Activated effector memory CD4-positive, alpha-beta T cell treated with Interleukin-2 at 50 U/mL for 16 hours (primary cell): ENCODE results near the gene MT1B.

Experiments
- DNase-seq: peaks from one replicate; pipeline ENCODE4 v3.0.0-alpha.2; 2020

The MT1B gene

DNA sequence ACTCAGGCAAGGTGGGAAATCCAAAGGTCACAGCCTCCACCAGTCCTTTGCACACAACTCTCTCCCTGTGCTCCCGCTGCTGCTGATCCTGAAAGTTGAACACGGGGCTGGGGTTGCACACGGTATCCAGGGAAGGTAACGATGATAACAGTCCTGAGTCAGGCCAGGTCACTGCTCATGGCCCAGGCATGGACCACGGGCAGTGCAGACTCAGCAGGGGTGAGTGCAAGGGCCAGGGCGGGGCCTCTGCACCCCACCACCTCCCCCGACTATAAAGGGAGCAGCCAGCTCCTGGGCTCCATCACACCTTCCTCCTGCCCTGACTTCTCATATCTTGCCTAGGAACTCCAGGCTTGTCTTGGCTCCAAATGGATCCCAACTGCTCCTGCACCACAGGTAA is at the start of gene MT1B:
TSS of gene MT1B (plus strand) at position 301 of the 400 bp plus-strand sequence. CDS start at position 369, 68 bp downstream.
- no peak for DNase-seq

DNA sequence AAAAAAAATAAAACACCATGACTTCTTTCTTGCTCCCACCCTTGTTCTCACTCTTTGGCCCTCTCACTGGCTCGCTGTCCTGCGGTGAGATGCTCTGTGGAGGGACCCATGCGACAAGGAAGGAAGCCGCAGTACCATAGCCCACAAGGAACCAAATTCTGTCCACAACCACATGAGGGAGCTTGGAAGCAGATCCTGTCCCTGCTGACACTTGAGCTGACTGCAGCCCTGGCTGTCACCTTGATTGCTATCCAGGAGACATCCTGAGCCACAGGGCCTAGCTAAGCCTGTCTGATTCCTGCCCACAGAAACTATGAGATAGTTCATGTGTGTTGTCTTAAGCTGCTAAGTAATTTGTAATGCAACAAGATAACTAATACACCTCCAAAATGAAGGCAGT is 48.1 kb upstream of the MT1B start:
- no peak for DNase-seq

DNA sequence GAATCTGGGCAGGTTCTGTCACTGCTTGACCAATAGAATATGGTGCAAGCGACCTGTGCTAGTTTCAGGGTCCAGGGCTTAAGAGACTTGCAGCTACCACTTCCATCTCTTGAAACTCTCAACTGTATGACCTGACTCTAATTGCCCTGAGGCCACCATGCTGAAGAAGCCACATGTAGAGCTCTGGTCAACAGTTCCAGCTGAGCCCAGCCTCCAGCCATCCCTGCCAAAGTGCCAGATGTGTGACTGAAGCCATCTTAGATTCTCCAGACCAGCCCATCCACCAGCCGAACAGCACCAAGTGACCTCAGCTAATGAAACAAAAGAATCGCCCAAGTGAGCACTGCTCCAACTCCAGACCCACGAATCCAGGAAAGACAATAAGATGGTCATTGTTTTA is 46.7 kb upstream of the MT1B start:
- no peak for DNase-seq

DNA sequence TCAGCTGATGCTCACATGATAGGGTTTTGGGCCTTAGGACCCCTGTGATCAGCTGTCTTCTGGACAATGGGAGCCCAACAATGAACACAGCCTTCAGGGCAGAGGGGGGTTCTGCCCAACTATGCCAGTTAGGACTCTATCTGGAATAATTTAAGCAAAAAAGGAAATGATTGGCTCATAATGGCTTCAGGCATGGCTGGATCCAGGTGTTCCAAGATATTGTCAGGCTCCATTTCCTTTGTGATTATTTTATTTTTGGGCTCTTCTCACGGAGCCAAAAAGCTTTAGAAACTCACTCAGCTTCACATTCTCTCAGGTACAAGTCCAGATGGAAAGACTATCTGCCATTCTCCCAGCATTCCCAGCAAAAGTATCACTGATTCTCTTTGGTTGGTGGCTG is 46.2 kb upstream of the MT1B start:
- no peak for DNase-seq

DNA sequence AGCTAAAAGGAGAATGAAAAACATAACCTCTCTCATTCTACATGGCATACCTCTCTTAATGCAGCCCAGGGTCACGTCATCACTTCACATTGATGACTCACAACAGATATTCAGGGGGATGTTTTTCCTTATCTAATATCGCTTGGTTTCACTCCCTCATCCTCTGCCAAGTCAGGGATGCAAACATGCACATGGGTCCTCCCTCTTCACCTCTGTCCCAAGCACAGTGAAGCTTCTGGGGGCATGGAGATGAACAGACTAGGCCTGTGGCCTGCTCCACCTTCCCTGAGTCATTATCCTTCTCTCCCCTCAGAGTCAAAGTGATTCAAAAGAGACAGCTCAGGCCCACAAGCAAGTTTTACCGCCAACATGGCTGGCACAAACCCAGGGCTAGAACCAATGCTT is 45.6 kb upstream of the MT1B start:
- no peak for DNase-seq

DNA sequence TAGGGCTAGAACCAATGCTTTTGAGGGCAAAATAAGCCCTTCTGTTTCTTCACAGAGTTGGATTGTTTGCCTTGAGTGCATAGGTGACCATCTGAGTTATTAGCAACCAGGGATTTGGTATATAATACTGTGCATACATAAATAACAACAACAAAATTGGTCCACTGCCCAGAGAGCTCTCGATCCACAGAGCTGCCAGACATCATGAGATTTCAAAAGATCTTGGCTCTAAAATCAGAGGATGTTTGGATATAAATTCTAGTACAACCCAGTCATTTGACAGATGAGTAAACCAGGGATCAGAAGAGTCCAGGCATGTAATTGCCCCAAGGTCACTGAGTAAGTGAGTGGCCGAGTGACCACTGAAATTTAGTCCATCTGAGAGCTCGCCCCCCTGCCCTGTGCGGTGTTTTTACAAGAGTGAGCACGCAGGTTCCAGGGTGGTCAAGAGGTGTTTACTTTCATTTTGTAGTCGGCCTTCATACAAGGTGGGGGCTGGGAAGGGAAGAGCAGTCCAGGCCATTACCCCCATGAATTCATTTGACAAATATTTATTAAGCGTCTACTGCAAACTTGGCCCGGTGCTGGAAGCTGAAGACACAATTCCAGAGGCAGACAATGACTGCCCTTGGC is 45.1 kb upstream of the MT1B start:
- DNase-seq = no peak

DNA sequence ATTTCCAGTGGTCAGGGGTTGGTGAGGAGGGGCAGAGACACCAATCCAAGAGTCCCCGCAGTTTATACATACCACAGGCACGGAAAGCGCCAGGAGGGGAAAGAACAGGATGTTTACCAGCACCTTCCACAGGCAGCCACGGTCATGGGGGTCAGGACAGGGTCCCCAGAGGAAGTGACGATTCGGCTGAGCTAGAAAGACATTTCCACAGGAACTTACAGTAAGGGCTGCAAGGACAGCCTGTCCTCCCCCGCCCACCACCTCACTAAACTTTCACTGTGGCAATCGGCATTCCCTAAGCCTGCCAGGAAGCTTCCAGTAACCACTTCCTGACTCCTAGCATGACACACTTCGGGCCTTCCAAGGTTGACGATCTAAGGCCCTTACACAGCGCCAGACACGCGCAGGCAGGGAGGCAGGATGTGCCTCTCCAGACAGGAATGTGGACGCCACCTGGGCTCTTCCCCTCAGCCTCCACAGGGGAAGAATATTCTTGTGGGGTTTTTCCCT is 44.5 kb upstream of the MT1B start:
- DNase-seq = no peak

DNA sequence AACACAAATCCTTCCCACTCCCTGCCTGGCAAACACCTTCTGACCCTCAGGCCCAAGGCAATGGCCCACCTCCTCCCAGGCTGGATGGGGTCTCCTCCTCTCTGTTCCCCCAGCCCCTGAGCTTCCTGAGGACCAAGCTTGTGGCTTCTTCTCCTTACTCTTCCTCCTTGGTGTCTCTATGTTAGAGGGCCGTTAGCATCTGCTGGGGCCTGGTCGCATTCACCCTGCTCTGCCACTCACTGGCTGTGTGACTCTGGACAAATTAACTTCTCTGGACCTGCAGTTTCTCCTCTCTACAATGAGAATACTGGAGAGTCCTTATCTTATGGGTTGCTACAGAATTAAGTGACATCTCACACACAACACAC is 44.0 kb upstream of the MT1B start:
- no peak for DNase-seq

DNA sequence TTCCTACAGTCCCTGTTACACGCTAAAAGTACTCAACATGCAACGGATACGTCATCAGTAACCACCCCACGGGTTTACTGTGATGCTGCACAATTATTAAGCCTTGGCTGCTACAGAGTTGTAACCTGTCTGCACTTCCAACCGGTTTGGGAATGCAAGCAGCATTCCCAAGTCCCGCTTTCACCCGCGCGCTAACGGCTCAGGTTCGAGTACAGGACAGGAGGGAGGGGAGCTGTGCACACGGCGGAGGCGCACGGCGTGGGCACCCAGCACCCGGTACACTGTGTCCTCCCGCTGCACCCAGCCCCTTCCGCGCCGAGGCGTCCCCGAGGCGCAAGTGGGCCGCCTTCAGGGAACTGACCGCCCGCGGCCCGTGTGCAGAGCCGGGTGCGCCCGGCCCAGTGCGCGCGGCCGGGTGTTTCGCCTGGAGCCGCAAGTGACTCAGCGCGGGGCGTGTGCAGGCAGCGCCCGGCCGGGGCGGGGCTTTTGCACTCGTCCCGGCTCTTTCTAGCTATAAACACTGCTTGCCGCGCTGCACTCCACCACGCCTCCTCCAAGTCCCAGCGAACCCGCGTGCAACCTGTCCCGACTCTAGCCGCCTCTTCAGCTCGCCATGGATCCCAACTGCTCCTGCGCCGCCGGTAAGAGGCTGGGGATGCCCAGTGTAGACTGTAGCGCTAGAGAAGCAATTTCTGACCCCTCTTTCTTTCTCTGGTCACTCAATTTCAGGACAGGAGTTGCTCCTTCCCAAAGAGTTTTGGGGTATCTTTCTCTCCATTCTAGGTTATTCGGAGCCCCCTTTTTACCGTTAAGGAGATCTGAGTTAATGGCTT is 43.4 kb upstream of the MT1B start, which contains the start of gene MT2A:
TSS of gene MT2A (plus strand) at position 542 of the 833 bp plus-strand sequence. CDS start at position 614, 72 bp downstream.
- DNase-seq = peak; percentile 84

DNA sequence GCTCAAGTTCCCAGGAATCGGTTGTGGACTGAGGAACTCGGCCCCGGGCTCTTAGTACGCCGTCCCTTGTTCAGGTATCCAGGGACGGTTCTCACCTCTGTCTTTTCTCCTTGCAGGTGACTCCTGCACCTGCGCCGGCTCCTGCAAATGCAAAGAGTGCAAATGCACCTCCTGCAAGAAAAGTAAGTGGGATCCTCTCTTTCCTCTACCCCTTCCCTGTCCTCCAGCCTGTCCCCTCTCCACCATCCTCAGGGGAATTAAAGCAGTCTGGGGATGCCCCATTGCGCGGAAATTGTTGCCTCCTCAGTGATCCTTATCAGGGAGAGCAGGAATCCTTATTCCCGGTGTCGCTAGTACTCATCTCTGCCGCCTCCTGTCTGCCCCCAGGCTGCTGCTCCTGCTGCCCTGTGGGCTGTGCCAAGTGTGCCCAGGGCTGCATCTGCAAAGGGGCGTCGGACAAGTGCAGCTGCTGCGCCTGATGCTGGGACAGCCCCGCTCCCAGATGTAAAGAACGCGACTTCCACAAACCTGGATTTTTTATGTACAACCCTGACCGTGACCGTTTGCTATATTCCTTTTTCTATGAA is 42.7 kb upstream of the MT1B start:
- DNase-seq = no peak

DNA sequence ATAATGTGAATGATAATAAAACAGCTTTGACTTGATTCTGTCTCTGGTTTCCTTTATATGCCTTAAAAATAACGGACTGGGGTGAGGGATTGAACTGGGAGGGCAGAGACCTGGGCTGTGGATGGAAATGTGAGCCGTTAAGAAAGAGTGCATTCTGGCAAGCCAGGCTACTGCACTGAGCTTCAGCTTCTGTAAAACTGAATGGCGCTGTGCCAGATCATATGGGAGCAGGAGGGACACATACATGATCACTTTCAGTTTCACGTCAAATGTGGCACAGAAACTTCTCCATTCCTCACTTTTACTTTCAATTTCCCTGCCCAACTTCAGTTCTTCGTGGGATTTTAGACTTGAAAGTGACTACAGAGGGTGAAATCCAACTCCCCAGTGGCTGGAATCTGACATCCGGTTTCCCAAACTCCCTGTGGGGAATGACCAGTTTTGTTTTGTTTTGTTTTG is 42.2 kb upstream of the MT1B start:
- peak; percentile 44 for DNase-seq

DNA sequence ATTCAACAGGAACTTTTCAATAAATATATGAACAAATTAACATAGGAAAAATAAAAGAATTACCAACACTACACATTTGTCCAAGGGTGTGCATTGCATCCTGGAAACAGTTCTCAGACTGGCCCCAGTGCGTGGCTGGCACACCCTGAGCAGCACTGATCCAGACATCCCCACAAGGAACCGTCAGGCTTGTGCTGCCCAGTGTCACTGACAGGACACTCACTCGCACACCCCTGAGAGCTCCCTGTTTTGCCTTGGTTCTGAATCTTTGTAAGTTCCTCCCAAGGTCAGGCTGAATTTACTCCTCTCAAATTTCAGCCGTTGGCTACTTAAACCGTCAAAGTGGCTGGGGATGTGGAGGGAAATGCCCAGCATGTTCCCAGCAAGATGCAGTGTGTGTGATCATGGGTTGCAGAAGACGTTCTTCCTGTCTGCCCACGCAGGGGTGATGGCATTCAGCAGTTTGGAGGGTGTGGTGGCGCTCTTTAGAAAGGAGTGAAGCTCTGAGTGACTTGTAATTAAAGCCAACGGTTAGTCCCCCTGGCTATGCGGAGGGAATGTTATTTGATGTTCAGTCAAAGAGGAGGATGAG is 41.6 kb upstream of the MT1B start:
- DNase-seq = peak; percentile 48

DNA sequence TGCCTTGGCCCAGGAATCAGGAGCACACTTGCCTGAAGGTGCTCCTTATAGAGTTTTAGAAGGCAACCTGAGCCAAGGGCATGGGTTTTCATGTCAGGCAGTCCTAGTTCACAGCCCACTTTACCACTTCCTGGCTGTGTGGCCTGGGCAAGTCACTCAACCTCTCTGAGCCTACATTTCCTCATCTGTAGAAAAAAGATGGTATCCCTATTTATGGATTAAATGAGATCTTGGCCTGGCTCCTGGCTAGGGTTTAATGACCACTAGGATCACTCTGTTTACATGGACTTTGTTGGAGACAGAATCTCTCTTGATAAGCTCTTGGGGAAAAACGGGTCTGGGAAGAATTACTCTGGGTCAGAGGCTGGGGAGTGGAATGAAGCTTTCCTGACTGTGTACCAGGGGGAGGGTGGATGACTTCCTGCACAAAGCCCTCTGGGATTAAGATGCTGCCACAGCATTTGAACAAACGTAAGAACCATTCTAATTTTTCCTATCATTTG is 41.0 kb upstream of the MT1B start:
- DNase-seq = no peak

DNA sequence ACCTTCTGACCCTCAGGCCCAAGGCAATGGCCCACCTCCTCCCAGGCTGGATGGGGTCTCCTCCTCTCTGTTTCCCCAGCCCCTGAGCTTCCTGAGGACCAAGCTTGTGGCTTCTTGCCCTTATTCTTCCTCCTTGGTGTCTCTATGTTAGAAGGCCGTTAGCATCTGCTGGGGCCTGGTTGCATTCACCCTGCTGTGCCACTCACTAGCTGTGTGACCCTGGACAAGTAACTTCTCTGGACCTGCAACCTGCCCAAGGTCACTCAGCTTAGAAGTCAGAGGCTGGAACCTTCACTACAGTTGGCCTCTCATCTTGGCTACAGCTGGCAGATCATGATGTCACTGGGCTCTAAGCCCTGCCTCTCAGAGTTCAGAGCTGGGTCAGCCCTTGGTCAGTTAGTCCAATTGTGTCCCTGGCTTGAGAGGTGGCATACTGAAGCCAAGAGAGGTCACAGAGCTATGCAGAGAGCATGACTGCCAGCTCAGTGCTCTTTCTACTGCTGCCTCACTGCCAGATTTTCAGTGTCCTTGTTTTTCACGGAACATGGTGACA is 40.3 kb upstream of the MT1B start:
- no peak for DNase-seq

DNA sequence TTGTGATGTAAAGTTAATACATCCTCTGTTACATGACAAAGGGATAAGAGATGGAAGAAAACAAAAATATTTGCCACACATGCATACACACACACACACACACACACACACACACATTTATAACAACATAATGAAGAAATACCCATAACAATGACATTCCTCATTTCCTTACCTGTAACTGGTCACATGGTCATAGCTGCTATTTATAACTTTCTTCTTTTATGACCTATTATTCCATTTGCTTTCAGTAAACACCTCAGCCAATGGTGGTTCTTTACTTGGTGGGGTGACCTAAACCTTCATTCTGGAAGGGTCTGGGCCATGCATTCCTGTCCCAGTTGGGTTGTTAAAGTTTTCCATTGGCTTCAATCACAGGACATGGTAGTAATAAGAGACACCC is 38.0 kb upstream of the MT1B start:
- DNase-seq = no peak

DNA sequence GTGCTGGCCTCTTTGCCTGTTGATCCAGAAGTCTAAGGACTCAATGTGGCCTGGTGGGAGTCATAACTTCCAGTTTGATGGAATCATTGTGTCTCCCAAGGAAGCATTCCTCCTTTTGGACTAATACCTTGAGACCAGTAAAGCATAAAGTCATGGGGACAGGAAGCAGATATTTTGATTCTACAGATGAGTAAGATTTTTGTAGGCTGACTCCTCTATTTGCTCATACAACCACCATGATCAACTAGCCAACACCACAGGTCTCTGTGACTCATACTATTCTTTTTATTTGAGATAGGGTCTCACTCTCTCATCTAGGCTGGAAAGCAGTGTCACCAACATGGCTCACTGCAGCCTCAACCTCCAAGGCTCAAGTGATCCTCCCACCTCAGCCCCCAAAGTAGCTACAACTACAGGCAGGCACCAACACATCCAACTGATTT is 37.1 kb upstream of the MT1B start:
- no peak for DNase-seq

DNA sequence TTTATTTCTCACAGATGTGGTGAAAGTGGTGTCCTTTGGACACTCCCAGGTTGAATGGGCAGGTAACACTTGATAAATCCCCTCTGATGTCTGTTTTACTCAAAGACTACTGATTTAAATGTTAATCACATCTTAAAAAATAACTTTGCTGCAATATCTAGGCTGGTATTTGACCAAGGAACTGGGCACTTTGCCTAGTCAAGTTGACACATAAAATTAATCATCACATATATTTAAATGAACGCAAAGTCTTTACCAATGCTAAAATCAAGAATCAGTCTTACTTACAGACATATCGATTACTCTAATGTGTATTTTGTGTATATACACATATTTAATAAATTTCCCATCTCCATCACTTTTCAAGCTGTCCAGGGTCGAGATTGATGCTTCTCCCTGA is 36.3 kb upstream of the MT1B start:
- no peak for DNase-seq

DNA sequence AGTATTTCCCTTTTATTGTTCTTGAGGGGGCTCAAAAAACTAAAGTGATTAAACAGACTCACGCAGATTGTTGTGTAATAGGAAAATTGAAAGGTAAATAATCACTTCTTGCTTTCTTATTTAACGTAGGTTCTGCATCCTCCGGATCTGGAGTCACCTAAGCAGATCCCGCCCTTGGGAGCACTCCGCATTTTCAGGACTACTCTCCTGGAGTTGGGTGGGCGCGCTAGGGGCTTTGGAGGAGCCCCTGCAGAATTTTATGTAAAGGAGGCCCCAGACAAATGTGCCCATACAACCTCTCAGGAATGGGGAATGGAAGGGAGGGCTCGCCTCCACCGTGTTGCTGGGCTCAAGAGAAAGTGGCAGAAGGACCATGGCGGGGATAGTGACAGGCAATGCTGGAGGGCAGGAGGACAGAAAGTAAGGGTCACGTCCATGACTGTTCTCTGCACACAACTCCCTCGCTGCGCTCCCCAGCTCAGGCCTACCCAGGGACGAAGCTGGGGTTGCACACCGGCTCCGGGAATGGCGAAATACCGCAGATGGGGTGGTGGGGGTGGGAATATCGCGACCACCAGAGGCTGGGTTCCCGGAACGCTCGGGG is 35.0 kb upstream of the MT1B start:
- DNase-seq = no peak

DNA sequence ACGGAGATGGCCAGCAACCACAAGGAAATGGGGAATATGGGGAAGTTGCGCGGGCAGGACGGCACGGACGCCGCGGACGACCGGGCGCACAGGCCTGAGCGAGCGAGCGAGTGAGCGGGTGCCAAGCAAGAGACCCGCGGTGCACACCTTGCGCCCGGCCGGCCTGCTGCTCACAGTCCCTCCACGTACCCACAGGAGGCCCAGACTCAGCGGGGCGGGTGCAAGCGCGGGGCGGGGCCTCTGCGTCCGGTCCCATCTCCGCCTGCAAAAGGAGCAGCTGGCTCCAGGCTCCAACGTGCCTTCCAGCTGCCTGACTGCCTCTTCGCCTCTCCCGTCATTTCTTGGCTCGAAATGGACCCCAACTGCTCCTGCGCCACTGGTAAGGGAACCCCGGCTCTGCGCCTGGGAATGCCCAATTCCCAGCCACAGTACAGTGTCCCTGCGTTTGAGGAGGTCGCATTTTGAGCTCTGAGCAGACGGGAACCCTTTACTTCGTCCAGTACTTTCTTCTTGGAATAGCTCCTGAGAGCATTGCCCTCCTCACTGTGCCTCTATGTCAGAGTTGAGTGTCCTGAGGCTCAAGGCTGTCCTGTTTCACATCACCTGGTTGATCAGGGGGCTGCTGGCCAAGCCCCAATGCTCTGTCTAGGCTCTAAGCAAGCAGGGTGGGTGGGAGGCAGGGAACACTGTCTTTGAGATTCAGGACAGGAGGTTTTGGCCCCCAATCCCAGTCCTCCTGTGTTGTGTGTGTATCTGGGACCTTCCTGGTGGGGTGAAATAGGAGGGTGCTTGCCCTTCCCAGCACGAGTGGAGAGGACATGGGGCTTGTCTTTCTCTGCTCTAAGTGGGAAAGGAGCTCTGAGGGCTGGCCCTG is 34.2 kb upstream of the MT1B start:
- no peak for DNase-seq

DNA sequence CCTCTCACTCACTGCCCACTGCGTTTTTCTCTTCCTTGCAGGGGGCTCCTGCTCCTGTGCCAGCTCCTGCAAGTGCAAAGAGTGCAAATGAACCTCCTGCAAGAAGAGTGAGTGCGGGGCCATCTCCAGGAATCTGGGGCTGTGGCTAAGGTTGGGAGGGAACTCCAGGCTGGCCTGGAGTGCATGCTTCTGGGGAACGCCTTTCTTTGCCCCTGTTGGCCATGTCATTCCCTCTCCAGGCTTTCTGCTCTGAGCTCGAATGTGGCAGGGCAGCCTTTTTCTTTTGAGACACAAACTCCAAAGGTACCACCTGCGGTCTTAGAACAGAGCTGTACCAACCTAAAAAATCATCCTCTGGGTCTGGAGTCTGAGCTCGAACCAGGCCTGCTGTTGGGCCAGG is 33.5 kb upstream of the MT1B start:
- no peak for DNase-seq

DNA sequence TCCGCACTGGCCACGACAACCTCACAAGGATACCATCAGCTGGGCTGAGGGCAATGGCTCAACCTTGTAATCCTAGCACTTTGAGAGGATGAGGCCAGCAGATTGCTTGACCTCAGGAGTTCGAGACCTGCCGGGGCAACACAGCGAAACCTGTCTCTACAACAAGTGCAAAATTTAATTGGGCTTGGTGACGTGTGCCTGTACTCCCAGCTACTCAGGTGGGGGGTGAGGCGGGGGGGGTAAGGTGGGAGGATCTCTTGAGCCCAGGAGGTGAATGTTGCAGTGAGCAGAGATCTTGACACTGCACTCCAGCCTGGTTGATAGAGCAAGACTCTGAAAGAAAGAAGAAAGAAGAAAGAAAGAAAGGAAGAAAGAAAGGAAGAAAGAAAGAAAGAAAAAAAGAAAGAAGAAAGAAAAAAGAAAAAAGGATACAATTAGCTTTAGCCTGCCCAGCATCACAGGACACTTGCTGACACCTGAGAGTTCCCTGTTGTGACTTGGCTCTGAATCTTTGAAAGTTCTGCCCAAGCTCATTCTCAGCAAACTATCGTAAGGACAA is 31.3 kb upstream of the MT1B start:
- DNase-seq = no peak
